Ovary (tissue), 3 donors: ENCODE measurements around the gene MAP2K5.

Experiments used
- CTCF ChIP-seq, 3 donors: fragments of 450-650 bp in 2 of 3; fragments of 200-600 bp in 1 of 3; IDR thresholded peaks; one replicate each; pipeline versions ENCODE4 v1.5.1 to v1.8.0; 2016 to 2022; ENCODE audit warnings: antibody characterized with exemption in 3 of 3, mild to moderate bottlenecking in 1 of 3
- EP300 ChIP-seq: sonication (generic); formaldehyde crosslinking; IDR thresholded peaks from one replicate; pipeline ENCODE4 v1.6.1; 2017; ENCODE audit warnings: antibody characterized with exemption
- POLR2A ChIP-seq: fragments of 450-650 bp; IDR thresholded peaks from one replicate; pipeline ENCODE4 v1.6.1; 2017; ENCODE audit warnings: antibody characterized with exemption, mild to moderate bottlenecking, moderate library complexity
- donor health status: DM: no; HTN: no; CAD: no.

GRCh38 chr15:67850336-67850735, 307.8 kb downstream of the MAP2K5 start:
- TF ChIP-seq POLR2A (no peak), CTCF (IDR thresholded peaks at IDR 0.05) (no peak), EP300 (no peak)
